GM15510 (cell line): Measurements from ENCODE around the gene DDX23.

Source experiments
- POLR2A ChIP-seq: IDR thresholded peaks from 3 replicates; pipeline ENCODE4 v1.6.1; 2011; ENCODE audit warnings: borderline replicate concordance; ENCODE audit not compliant: insufficient read length; ENCODE audit errors: extremely low read depth

DDX23 gene

GRCh38 chr12:48869191-48869590 lies 17.2 kb upstream of the DDX23 start:
- TF ChIP-seq POLR2A: no peak

- TF ChIP-seq POLR2A: no peak
Observed at GRCh38 chr12:48868451-48868850, 16.5 kb upstream of the DDX23 start.

GRCh38 chr12:48866052-48866711 lies 14.2 kb upstream of the DDX23 start:
- no peak for TF ChIP-seq POLR2A

GRCh38 chr12:48865281-48866051 lies 13.5 kb upstream of the DDX23 start, which contains the start of gene RND1:
Gene RND1 (minus strand): TSS chr12:48865870. CDS start chr12:48865767, 103 bp downstream.
- peak; percentile 99 for TF ChIP-seq POLR2A

- TF ChIP-seq POLR2A: no peak
Observed at GRCh38 chr12:48863291-48863690, 11.3 kb upstream of the DDX23 start.

- no peak for TF ChIP-seq POLR2A
Observed at GRCh38 chr12:48862760-48863159, 10.8 kb upstream of the DDX23 start.

- TF ChIP-seq POLR2A: no peak
Observed at GRCh38 chr12:48861111-48861510, 9.1 kb upstream of the DDX23 start.

- no peak for TF ChIP-seq POLR2A
Observed at GRCh38 chr12:48859607-48860006, 7.6 kb upstream of the DDX23 start.

- TF ChIP-seq POLR2A: no peak
Observed at GRCh38 chr12:48858043-48858442, 6.1 kb upstream of the DDX23 start.

GRCh38 chr12:48857278-48857994 lies 5.5 kb upstream of the DDX23 start:
- no peak for TF ChIP-seq POLR2A

- no peak for TF ChIP-seq POLR2A
Observed at GRCh38 chr12:48856379-48856778, 4.4 kb upstream of the DDX23 start.

- no peak for TF ChIP-seq POLR2A
Observed at GRCh38 chr12:48854488-48854887, 2.5 kb upstream of the DDX23 start.

GRCh38 chr12:48852734-48853688 lies 1.0 kb upstream of the DDX23 start:
- TF ChIP-seq POLR2A: no peak

GRCh38 chr12:48838048-48838447 lies 13.9 kb downstream of the DDX23 start:
- TF ChIP-seq POLR2A: no peak
